Measurements from ENCODE around the gene BEAN1. TPM values are rescaled to one million over a fixed set of nuclear protein-coding genes. Genes with fewer than 3 reads are reported as not detected.

The BEAN1 gene
- total RNA-seq, 1 donor from 2014 or later = not detected

- Histone ChIP-seq H3K27me3 (no peaks in the 10 kb centered on the region), H3K27ac (no peak overlapping the region), H3K36me3 (no peaks in the 10 kb centered on the region), H3K4me1 (peaks cover 0 to 8% of the 10 kb centered on the region in 2 donors), H3K4me3 (no peak overlapping the region), H3K9me3 (no peaks in the 10 kb centered on the region)
- TF ChIP-seq CTCF (IDR thresholded peaks at IDR 0.05) = no peak
- intact Hi-C loops (cut with DNase I) = no loop called here
- peak in 1 of 2 donors; percentile 54 for DNase-seq (ENCODE audit: low spot score in 2 of 2)
Measured at GRCh38 chr16:66402591-66403230, 24.4 kb upstream of the BEAN1 start.

- intact Hi-C loops (cut with DNase I) = no loop called here
- H3K4me3 ChIP-seq = no peak overlapping the region
- no peak overlapping the region for H3K27ac ChIP-seq
- DNase-seq (ENCODE audit: low spot score in 2 of 2) = peak in 1 of 2 donors; percentile 50
- no peaks in the 10 kb centered on the region for H3K36me3 ChIP-seq
- TF ChIP-seq CTCF (IDR thresholded peaks at IDR 0.05) = no peak
- no peaks in the 10 kb centered on the region for H3K27me3 ChIP-seq
- H3K9me3 ChIP-seq = no peaks in the 10 kb centered on the region
- H3K4me1 ChIP-seq = peaks cover 0 to 8% of the 10 kb centered on the region in 2 donors
Measured at GRCh38 chr16:66403531-66404145, 23.5 kb upstream of the BEAN1 start.

GRCh38 chr16:66405057-66405783, 21.9 kb upstream of the BEAN1 start:
- Histone ChIP-seq H3K27me3 (no peaks in the 10 kb centered on the region), H3K27ac (no peak overlapping the region), H3K4me1 (peaks cover 0 to 8% of the 10 kb centered on the region in 2 donors), H3K36me3 (no peaks in the 10 kb centered on the region), H3K4me3 (no peak overlapping the region), H3K9me3 (no peaks in the 10 kb centered on the region)
- TF ChIP-seq CTCF (IDR thresholded peaks at IDR 0.05) = no peak
- intact Hi-C loops (cut with DNase I) = no loop called here
- DNase-seq (ENCODE audit: low spot score in 2 of 2) = no peak

- DNase-seq (ENCODE audit: low spot score in 2 of 2) = peak in 1 of 2 donors; percentile 92
- Histone ChIP-seq H3K27me3 (no peaks in the 10 kb centered on the region), H3K27ac (no peak overlapping the region), H3K9me3 (no peaks in the 10 kb centered on the region), H3K36me3 (no peaks in the 10 kb centered on the region), H3K4me1 (peaks cover 0 to 5% of the 10 kb centered on the region in 2 donors), H3K4me3 (peak overlapping the region; percentile 65 to 69)
- TF ChIP-seq CTCF (IDR thresholded peaks at IDR 0.05) = peak; percentile 82 to 91 (median 87)
- intact Hi-C loops (cut with DNase I) = loop anchor here (1.0 to 2.0 kb wide), 5 partner anchors 77 to 460 kb away; no protein-coding TSS in a partner anchor
Measured at GRCh38 chr16:66406534-66407221, 20.4 kb upstream of the BEAN1 start.

- no peak for TF ChIP-seq CTCF (IDR thresholded peaks at IDR 0.05)
- peaks cover 0 to 3% of the 10 kb centered on the region in 2 donors for H3K4me1 ChIP-seq
- no peak overlapping the region for H3K27ac ChIP-seq
- H3K36me3 ChIP-seq = no peaks in the 10 kb centered on the region
- no peak overlapping the region for H3K4me3 ChIP-seq
- H3K27me3 ChIP-seq = no peaks in the 10 kb centered on the region
- intact Hi-C loops (cut with DNase I) = no loop called here
- DNase-seq (ENCODE audit: low spot score in 2 of 2) = peak in 1 of 2 donors; percentile 59
- no peaks in the 10 kb centered on the region for H3K9me3 ChIP-seq
Measured at GRCh38 chr16:66408163-66409048, 18.7 kb upstream of the BEAN1 start.

All from ascending aorta (tissue), 2 donors.